ENCODE results near the gene PSG7. TPM values are rescaled to one million over a fixed set of nuclear protein-coding genes. Genes with fewer than 3 reads are reported as not detected.

Gene PSG7
- total and polyA plus RNA-seq, 2 donors (not counting 1 experiment from before 2014, with no cell fraction given) = not detected

Other genes with a start within 250 kb of the PSG7 start
- gene PSG3, start 196.7 kb downstream of the PSG7 start, total RNA-seq = not detected in 2 replicates
- gene PSG3, start 196.7 kb downstream of the PSG7 start, polyA plus RNA-seq = not detected in 2 replicates
- not detected in 2 replicates for gene PSG8, start 171.5 kb downstream of the PSG7 start, total RNA-seq
- not detected in 2 replicates for gene PSG8, start 171.5 kb downstream of the PSG7 start, polyA plus RNA-seq
- not detected in 2 replicates for gene PSG1, start 57.5 kb downstream of the PSG7 start, total RNA-seq
- not detected in 2 replicates for gene PSG1, start 57.5 kb downstream of the PSG7 start, polyA plus RNA-seq
- not detected in 2 replicates for gene PSG6, start 19.3 kb downstream of the PSG7 start, total RNA-seq
- gene PSG6, start 19.3 kb downstream of the PSG7 start, polyA plus RNA-seq = not detected in 2 replicates
- not detected in 2 replicates for gene PSG11, start 89.3 kb upstream of the PSG7 start, total RNA-seq
- gene PSG11, start 89.3 kb upstream of the PSG7 start, polyA plus RNA-seq = not detected in 2 replicates
- gene PSG2, start 145.5 kb upstream of the PSG7 start, total RNA-seq = not detected in 2 replicates
- gene PSG2, start 145.5 kb upstream of the PSG7 start, polyA plus RNA-seq = not detected in 2 replicates
- not detected in 2 replicates for gene PSG5, start 249.3 kb upstream of the PSG7 start, total RNA-seq
- gene PSG5, start 249.3 kb upstream of the PSG7 start, polyA plus RNA-seq = not detected in 2 replicates